Measurements from ENCODE around the gene ETV6. TPM values are rescaled to one million over a fixed set of nuclear protein-coding genes. Genes with fewer than 3 reads are reported as not detected.

ETV6 gene
- total and polyA plus RNA-seq, 2 of the 8 experiments (the other 6 are each of a cell fraction or from before 2014, with no cell fraction given) = 5.5 to 23.9 TPM

DNA sequence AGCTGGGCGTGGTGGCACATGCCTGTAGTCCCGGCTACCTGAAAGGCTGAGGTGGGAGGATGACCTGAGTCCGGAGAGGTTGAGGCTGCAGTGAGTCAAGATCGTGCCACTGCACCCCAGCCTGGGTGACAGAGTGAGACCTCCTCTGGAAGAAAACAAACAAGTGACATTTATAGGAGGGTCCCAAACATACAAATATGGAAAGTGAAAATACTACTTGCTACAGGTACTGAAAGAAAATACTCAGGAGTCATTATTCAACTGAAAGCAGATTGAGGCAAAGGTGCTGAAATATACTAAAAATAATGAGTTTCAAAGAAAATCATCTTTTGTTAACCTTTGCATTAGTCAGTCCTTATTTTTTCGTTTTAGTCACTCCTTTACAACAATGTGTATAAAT lies 53.5 kb downstream of the ETV6 start (continued):
- TF ChIP-seq, protein P1, sequence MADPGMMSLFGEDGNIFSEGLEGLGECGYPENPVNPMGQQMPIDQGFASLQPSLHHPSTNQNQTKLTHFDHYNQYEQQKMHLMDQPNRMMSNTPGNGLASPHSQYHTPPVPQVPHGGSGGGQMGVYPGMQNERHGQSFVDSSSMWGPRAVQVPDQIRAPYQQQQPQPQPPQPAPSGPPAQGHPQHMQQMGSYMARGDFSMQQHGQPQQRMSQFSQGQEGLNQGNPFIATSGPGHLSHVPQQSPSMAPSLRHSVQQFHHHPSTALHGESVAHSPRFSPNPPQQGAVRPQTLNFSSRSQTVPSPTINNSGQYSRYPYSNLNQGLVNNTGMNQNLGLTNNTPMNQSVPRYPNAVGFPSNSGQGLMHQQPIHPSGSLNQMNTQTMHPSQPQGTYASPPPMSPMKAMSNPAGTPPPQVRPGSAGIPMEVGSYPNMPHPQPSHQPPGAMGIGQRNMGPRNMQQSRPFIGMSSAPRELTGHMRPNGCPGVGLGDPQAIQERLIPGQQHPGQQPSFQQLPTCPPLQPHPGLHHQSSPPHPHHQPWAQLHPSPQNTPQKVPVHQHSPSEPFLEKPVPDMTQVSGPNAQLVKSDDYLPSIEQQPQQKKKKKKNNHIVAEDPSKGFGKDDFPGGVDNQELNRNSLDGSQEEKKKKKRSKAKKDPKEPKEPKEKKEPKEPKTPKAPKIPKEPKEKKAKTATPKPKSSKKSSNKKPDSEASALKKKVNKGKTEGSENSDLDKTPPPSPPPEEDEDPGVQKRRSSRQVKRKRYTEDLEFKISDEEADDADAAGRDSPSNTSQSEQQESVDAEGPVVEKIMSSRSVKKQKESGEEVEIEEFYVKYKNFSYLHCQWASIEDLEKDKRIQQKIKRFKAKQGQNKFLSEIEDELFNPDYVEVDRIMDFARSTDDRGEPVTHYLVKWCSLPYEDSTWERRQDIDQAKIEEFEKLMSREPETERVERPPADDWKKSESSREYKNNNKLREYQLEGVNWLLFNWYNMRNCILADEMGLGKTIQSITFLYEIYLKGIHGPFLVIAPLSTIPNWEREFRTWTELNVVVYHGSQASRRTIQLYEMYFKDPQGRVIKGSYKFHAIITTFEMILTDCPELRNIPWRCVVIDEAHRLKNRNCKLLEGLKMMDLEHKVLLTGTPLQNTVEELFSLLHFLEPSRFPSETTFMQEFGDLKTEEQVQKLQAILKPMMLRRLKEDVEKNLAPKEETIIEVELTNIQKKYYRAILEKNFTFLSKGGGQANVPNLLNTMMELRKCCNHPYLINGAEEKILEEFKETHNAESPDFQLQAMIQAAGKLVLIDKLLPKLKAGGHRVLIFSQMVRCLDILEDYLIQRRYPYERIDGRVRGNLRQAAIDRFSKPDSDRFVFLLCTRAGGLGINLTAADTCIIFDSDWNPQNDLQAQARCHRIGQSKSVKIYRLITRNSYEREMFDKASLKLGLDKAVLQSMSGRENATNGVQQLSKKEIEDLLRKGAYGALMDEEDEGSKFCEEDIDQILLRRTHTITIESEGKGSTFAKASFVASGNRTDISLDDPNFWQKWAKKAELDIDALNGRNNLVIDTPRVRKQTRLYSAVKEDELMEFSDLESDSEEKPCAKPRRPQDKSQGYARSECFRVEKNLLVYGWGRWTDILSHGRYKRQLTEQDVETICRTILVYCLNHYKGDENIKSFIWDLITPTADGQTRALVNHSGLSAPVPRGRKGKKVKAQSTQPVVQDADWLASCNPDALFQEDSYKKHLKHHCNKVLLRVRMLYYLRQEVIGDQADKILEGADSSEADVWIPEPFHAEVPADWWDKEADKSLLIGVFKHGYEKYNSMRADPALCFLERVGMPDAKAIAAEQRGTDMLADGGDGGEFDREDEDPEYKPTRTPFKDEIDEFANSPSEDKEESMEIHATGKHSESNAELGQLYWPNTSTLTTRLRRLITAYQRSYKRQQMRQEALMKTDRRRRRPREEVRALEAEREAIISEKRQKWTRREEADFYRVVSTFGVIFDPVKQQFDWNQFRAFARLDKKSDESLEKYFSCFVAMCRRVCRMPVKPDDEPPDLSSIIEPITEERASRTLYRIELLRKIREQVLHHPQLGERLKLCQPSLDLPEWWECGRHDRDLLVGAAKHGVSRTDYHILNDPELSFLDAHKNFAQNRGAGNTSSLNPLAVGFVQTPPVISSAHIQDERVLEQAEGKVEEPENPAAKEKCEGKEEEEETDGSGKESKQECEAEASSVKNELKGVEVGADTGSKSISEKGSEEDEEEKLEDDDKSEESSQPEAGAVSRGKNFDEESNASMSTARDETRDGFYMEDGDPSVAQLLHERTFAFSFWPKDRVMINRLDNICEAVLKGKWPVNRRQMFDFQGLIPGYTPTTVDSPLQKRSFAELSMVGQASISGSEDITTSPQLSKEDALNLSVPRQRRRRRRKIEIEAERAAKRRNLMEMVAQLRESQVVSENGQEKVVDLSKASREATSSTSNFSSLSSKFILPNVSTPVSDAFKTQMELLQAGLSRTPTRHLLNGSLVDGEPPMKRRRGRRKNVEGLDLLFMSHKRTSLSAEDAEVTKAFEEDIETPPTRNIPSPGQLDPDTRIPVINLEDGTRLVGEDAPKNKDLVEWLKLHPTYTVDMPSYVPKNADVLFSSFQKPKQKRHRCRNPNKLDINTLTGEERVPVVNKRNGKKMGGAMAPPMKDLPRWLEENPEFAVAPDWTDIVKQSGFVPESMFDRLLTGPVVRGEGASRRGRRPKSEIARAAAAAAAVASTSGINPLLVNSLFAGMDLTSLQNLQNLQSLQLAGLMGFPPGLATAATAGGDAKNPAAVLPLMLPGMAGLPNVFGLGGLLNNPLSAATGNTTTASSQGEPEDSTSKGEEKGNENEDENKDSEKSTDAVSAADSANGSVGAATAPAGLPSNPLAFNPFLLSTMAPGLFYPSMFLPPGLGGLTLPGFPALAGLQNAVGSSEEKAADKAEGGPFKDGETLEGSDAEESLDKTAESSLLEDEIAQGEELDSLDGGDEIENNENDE (IDR thresholded peaks at IDR 0.05; ENCODE audit: insufficient replicate concordance, low read length) = no peak
- no peak for TF ChIP-seq SP4 (IDR thresholded peaks at IDR 0.05; ENCODE audit: low read length)
- TF ChIP-seq EGR1 (IDR thresholded peaks at IDR 0.05; ENCODE audit: borderline replicate concordance, low read depth, low read length) = no peak
- TF ChIP-seq BRCA1 (IDR thresholded peaks at IDR 0.05; ENCODE audit: low read depth, low read length) = no peak
- TF ChIP-seq, protein P2, sequence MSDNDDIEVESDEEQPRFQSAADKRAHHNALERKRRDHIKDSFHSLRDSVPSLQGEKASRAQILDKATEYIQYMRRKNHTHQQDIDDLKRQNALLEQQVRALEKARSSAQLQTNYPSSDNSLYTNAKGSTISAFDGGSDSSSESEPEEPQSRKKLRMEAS (IDR thresholded peaks at IDR 0.05) = no peak
- no peak for TF ChIP-seq TBP (IDR thresholded peaks at IDR 0.05; ENCODE audit: low read depth, low read length)
- no peak for TF ChIP-seq SUZ12 (IDR thresholded peaks at IDR 0.05; ENCODE audit: low read length)
- TF ChIP-seq USF2 (IDR thresholded peaks at IDR 0.05; ENCODE audit: low read length) = no peak
- TF ChIP-seq SRF (IDR thresholded peaks at IDR 0.05; ENCODE audit: low read depth, low read length) = no peak
- TF ChIP-seq, protein P3, sequence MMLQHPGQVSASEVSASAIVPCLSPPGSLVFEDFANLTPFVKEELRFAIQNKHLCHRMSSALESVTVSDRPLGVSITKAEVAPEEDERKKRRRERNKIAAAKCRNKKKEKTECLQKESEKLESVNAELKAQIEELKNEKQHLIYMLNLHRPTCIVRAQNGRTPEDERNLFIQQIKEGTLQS (IDR thresholded peaks at IDR 0.05; ENCODE audit: insufficient read depth, low read depth, low read length) = no peak

All from H1 (cell line).